Epithelial cell of proximal tubule (primary cell): ENCODE results near the gene NR6A1. TPM values are rescaled to one million over a fixed set of nuclear protein-coding genes. Genes with fewer than 3 reads are reported as not detected.
A peak's percentile ranks its signal among the peaks of the same experiment; 100 is the strongest.

Experiments
- DNase-seq: peaks from one replicate; pipeline ENCODE4 v3.0.0-alpha.2; 2011; ENCODE audit warnings: low read depth
- H3K4me3 ChIP-seq: 2 replicates; pipeline ENCODE4 v1.5.1; 2011; ENCODE audit warnings: low read depth, mild to moderate bottlenecking, low read length
- total RNA-seq: library from RNA; depleted of rRNA; stranded (reverse); fragments of >200 nt; gene quantifications from 2 replicates; pipeline ENCODE4 v1.2.3, GENCODE V29; 2015
- TF ChIP-seq, protein P1 (sequence below): conservative IDR thresholded peaks from 2 replicates; pipeline ENCODE4 v1.5.1; 2012; ENCODE audit warnings: low read depth, mild to moderate bottlenecking, low read length

The NR6A1 gene
- total RNA-seq, 1 donor from 2014 or later: 2.0 TPM

DNA sequence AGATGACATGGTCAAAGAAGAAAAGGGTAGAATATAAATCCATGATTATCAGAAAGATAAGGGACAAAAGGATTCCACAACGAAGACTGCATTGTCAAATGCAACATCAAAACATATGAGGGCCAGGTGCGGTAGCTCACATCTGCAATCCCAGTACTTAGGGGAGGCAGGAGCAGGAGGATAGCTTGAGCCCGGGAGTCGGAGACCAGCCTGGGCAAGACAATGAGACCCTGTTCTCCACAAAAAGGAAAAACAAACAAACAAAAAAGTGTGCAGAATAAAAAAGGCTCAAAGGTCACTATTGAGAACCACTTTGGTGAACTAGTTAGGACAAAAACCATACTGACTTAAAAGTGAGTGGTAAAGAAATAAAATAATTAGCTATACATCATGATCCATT, 203.7 kb downstream of the NR6A1 start:
- no peak for DNase-seq
- H3K4me3 ChIP-seq: no peak overlapping the region
- TF ChIP-seq, protein P1, sequence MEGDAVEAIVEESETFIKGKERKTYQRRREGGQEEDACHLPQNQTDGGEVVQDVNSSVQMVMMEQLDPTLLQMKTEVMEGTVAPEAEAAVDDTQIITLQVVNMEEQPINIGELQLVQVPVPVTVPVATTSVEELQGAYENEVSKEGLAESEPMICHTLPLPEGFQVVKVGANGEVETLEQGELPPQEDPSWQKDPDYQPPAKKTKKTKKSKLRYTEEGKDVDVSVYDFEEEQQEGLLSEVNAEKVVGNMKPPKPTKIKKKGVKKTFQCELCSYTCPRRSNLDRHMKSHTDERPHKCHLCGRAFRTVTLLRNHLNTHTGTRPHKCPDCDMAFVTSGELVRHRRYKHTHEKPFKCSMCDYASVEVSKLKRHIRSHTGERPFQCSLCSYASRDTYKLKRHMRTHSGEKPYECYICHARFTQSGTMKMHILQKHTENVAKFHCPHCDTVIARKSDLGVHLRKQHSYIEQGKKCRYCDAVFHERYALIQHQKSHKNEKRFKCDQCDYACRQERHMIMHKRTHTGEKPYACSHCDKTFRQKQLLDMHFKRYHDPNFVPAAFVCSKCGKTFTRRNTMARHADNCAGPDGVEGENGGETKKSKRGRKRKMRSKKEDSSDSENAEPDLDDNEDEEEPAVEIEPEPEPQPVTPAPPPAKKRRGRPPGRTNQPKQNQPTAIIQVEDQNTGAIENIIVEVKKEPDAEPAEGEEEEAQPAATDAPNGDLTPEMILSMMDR: no peak

DNA sequence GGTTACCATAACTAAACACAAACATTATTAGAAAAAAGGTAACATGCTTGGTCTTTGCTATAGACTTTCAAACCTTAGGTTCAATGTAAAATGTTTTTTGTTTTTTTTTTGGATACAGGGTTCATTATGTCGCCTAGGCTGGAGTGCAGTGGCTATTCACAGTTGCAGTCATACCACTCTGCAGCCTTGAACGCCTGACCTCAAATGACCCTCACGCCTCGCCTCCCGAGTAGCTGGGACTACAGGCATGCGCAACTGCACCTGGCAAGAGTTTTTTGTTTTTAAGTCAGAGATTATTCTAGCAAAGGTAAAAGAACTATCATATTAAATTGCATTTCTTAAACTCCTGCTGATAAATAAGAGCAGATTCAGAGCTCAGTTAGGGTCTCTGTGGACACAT, 208.8 kb downstream of the NR6A1 start:
- TF ChIP-seq, protein P1: no peak

DNA sequence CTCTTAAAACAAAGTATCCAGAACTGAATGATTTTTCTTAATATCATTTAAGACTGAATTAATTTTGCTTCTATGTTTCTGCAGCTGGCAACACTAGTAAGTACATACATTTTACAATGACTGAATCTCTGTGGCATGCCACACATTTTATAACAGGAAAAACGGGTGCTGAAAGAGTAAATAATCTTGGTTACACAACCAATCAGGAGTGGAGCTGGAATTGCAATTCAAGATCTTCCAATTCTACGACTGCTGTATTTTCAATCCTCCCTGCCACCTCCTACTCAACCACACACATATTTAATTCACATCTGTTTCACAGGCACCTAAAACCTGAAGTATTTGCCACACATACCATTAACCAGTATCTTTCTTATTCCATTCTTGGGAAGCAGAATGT, 211.2 kb downstream of the NR6A1 start:
- TF ChIP-seq, protein P1: no peak
- no peak overlapping the region for H3K4me3 ChIP-seq
- DNase-seq: no peak

More for the DNA sequence above, 208.8 kb downstream of the NR6A1 start:
- no peak overlapping the region for H3K4me3 ChIP-seq
- DNase-seq: no peak

DNA sequence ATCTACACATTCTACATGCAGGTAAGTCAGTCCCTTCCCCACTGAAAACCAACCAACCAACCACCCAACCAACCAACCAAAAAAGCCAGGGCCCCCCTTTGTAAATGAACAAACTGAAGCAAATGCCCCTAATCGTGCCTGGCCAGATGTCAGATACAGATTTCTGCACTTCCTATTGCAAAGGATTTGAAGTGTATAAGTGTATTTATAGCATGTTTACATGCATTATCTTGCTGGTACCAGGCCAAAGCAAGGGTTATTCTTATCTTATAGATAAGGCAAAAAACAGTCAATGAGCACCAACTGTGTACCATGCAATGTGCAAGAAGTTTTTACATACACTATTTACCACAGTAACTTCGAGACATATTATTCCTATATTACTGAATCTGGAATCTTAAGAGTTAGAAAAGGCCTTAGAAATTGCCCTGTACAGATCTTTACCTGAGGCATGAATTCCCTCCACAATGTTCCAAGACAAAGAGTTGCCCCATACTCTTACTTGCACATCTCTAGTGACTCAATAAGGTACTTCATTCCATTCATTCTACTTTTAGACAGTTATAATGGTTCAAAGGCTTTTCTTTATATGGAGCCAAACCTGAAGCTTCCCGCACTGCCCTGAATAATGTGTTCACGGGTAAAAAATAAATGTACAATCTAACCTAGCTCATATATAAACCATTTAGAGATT, 212.2 kb downstream of the NR6A1 start:
- TF ChIP-seq, protein P1: no peak
- no peak overlapping the region for H3K4me3 ChIP-seq
- DNase-seq: no peak

DNA sequence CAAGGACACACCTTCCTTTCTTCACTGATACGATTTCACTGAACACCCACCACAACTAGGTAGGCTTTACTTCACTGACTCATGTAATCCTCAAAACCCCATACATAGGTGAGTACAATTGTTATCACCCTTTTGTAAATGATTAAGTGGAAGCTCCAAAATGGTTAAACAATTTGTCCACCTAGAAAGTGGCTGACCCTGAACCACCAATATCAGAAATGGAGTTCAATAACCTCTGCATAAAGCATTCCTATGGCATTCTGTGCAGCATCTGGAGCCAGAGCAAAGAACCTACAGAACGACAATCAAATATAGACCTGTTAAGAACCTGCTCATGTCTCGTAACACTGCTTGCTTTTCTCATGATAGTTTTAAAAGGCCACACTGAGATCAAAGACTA, 213.2 kb downstream of the NR6A1 start:
- DNase-seq: no peak
- H3K4me3 ChIP-seq: no peak overlapping the region
- TF ChIP-seq, protein P1: no peak

DNA sequence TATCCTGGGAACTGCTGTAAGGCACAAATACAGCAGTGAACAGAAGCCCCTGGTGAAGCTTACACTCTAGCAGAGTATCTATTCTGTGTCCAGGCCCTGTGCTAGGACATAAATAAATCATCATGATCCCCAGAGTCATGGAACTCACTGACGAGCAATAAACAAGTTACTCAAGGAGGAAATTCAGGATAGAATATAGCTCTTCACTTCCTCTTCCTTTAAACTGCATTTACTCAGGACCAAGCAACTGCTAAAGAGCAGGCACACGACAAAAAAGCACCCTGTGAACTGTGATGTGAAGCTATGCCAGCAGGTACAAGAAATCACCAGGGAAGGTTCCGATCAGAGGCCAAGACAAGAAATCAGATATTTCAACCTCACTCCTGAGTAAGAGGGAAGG, 216.1 kb downstream of the NR6A1 start:
- DNase-seq: no peak
- TF ChIP-seq, protein P1: no peak

DNA sequence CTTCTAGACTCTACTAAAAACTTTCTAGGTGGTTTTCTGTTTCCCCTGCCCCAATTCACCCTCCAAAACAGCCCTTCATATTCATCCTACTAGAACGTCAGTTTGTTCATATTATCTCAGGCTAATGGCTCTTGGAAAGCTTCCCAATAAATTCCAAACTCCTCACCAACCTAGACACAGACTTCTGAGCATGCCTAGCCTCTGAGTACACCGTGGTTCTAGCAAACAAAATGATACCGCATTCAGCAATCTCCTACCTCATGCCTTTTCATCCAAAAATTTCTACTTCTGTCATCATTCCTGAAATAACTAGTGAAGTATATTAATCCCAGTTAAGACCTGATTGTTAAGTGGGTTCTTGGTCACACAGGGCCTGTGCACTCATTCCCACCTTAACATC, 217.4 kb downstream of the NR6A1 start:
- DNase-seq: peak; percentile 53
- no peak overlapping the region for H3K4me3 ChIP-seq
- TF ChIP-seq, protein P1: no peak

More for the DNA sequence above, 216.1 kb downstream of the NR6A1 start:
- H3K4me3 ChIP-seq: no peak overlapping the region
